GM12878 (cell line): ENCODE measurements around the gene COL15A1. TPM values are rescaled to one million over a fixed set of nuclear protein-coding genes. Genes with fewer than 3 reads are reported as not detected.

Source experiments
- ATAC-seq: fragments of 200-7000 bp; cut with Tn5 transposase; 3 replicates; pipeline ENCODE4 v1.9.1; 2020; ENCODE audit warnings: mild to moderate bottlenecking, moderate library complexity
- BruUV-seq: library from RNA; stranded (reverse); fragments of 400-500 nt; replicated peaks from 2 replicates; lab custom pipeline; 2021; lab: Mats Ljungman, UMichigan
- CTCF ChIA-PET: fragments of 300-600 bp; sonication (Branson Sonifier 250); formaldehyde crosslinking; extraction: SDS; loops from one replicate; lab custom pipeline; 2021; ENCODE audit warnings: inconsistent platforms; lab: Yijun Ruan, JAX
- POLR2A ChIA-PET: fragments of 350-600 bp; formaldehyde crosslinking; extraction: SDS; loops from one replicate; lab custom pipeline; 2021; ENCODE audit warnings: inconsistent platforms; lab: Charles Lee
- RAD21 ChIA-PET: fragments of 300-600 bp; sonication (Branson Sonifier 250); formaldehyde crosslinking; loops from one replicate; lab custom pipeline; 2023; ENCODE audit warnings: antibody characterized with exemption; ENCODE audit not compliant: unreplicated experiment; lab: Charles Lee
- SMC1A ChIA-PET: fragments of 300-600 bp; sonication (Branson Sonifier 250); formaldehyde crosslinking; loops from one replicate; lab custom pipeline; 2023; ENCODE audit not compliant: unreplicated experiment, uncharacterized antibody; lab: Charles Lee
- DNase-seq: peaks from one replicate; pipeline ENCODE4 v3.0.0-alpha.2; 2011; ENCODE audit warnings: low read depth, low spot score
- FAIRE-seq: peaks from 3 replicates; lab custom pipeline; 2011; peaks lifted over from hg19 to GRCh38; lab: Jason Lieb, UNC
- H2AFZ ChIP-seq: 2 replicates; pipeline ENCODE4 v1.6.0; 2011; ENCODE audit warnings: low read depth, low read length, control low read depth; ENCODE audit not compliant: control insufficient read depth
- H3K27ac ChIP-seq: 2 replicates; pipeline ENCODE4 v1.5.1; 2011; ENCODE audit warnings: control low read depth; ENCODE audit not compliant: control insufficient read depth, insufficient read depth
- H3K27me3 ChIP-seq, 2 experiments: replicated peaks in 1 of 2; 2 replicates each; pipeline versions ENCODE4 v1.6.0 to v1.6.1; 2011; ENCODE audit warnings: low read length in 1 of 2; ENCODE audit not compliant: control insufficient read depth in 2 of 2, insufficient read depth in 2 of 2
- H3K36me3 ChIP-seq, 2 experiments: 2 replicates each; pipeline ENCODE4 v1.5.1; 2011; ENCODE audit warnings: low read length in 1 of 2; ENCODE audit not compliant: control insufficient read depth in 2 of 2, insufficient read depth in 2 of 2
- H3K4me1 ChIP-seq: 2 replicates; pipeline ENCODE4 v1.6.1; 2011; ENCODE audit warnings: mild to moderate bottlenecking, low read length, moderate library complexity, mixed read lengths; ENCODE audit not compliant: control insufficient read depth, insufficient read depth
- H3K4me2 ChIP-seq: 2 replicates; pipeline ENCODE4 v1.6.0; 2011; ENCODE audit warnings: control low read depth; ENCODE audit not compliant: control insufficient read depth, insufficient read depth
- H3K4me3 ChIP-seq: fragments of 200-600 bp; sonication (generic); 2 replicates; pipeline ENCODE4 v1.5.1; 2016
- H3K79me2 ChIP-seq: 2 replicates; pipeline ENCODE4 v1.6.0; 2011; ENCODE audit warnings: low read length; ENCODE audit not compliant: control insufficient read depth, insufficient read depth
- H3K9ac ChIP-seq: 2 replicates; pipeline ENCODE4 v1.8.0; 2011; ENCODE audit warnings: low read length, control low read depth, mixed read lengths; ENCODE audit not compliant: control insufficient read depth, insufficient read depth
- H3K9me3 ChIP-seq: replicated peaks from 3 replicates; pipeline ENCODE4 v1.5.1; 2011; ENCODE audit warnings: mild to moderate bottlenecking, low read length; ENCODE audit not compliant: control insufficient read depth, insufficient read depth
- H4K20me1 ChIP-seq: 2 replicates; pipeline ENCODE4 v1.6.0; 2011; ENCODE audit not compliant: control insufficient read depth, insufficient read depth
- DPF2 ChIP-seq: fragments of 450-650 bp; IDR thresholded peaks from 2 replicates; pipeline ENCODE4 v1.6.1; 2017; ENCODE audit warnings: mild to moderate bottlenecking
- FOS ChIP-seq: IDR thresholded peaks from 3 replicates; pipeline ENCODE4 v1.6.1; 2011; ENCODE audit warnings: borderline replicate concordance; ENCODE audit not compliant: insufficient read length; ENCODE audit errors: extremely low read depth
- FOXK2 ChIP-seq: fragments of 450-650 bp; IDR thresholded peaks from 2 replicates; pipeline ENCODE4 v1.6.1; 2017; ENCODE audit warnings: mild to moderate bottlenecking, moderate library complexity
- IKZF1 ChIP-seq: fragments of 450-650 bp; conservative IDR thresholded peaks from 2 replicates; pipeline ENCODE4 v1.6.1; 2017; ENCODE audit warnings: antibody characterized with exemption, mild to moderate bottlenecking
- MEF2B ChIP-seq: fragments of 450-650 bp; IDR thresholded peaks from 2 replicates; pipeline ENCODE4 v1.6.1; 2018; ENCODE audit warnings: mild to moderate bottlenecking, moderate library complexity; ENCODE audit not compliant: partially characterized antibody, poor library complexity, severe bottlenecking
- MTA2 ChIP-seq: fragments of 450-650 bp; IDR thresholded peaks from 2 replicates; pipeline ENCODE4 v1.6.1; 2016; ENCODE audit warnings: low read depth, mild to moderate bottlenecking, moderate library complexity
- NR2C1 ChIP-seq: fragments of 450-650 bp; IDR thresholded peaks from 2 replicates; pipeline ENCODE4 v1.6.1; 2017; ENCODE audit warnings: antibody characterized with exemption, mild to moderate bottlenecking, moderate library complexity
- NR2F1 ChIP-seq: fragments of 450-650 bp; conservative IDR thresholded peaks from 2 replicates; pipeline ENCODE4 v1.6.1; 2017; ENCODE audit warnings: mild to moderate bottlenecking
- PML ChIP-seq: IDR thresholded peaks from 2 replicates; pipeline ENCODE4 v1.6.1; 2012; ENCODE audit warnings: low read length, inconsistent platforms
- ZNF622 ChIP-seq: fragments of 450-650 bp; IDR thresholded peaks from 2 replicates; pipeline ENCODE4 v1.6.1; 2017; ENCODE audit warnings: mild to moderate bottlenecking, inconsistent platforms
- WGBS: methylation state at CpG from one replicate; pipeline ENCODE4 v1.1.6; 2016; ENCODE audit warnings: low lambda C conversion rate; ENCODE audit not compliant: insufficient replicate concordance, insufficient coverage; ENCODE audit errors: missing lambda C conversion rate; 5-methylcytosine and 5-hydroxymethylcytosine counted together
- in situ Hi-C: fragments of 300-500 bp; cut with MboI; formaldehyde crosslinking; loops from 9 replicates; pipeline ENCODE4 v1.14.3; 2018; ENCODE audit warnings: mixed read lengths
- intact Hi-C: fragments of 100-400 bp; cut with micrococcal nuclease; formaldehyde crosslinking; loops from one replicate; pipeline ENCODE4 v1.14.2; 2022; ENCODE audit not compliant: unreplicated experiment
- polyA plus RNA-seq, 11 experiments: library from polyadenylated mRNA; depleted of rRNA in 4 of 11; unstranded in 6 of 11; stranded (reverse) in 5 of 11; fragments of >200 nt; fragmentation: Nextera tagmentation in 4 of 11; fragmentation: Illumina TruSeq in 1 of 11; extraction: Ambion mirVana in 4 of 11; extraction: Trizol in 1 of 11; gene quantifications; 1 replicate in 1 of 11; 2 replicates in 10 of 11; pipeline versions ENCODE4 v1.2.1 to v1.2.3, GENCODE V29; 2011 to 2016; ENCODE audit warnings: inconsistent platforms in 2 of 11, missing spikeins in 2 of 11, low read depth in 1 of 11
- total RNA-seq, 4 experiments: library from RNA; depleted of rRNA in 3 of 4; stranded (reverse); fragments of >200 nt in 3 of 4; fragmentation: Illumina TruSeq in 1 of 4; extraction: Trizol in 1 of 4; gene quantifications; 2 replicates each; pipeline versions ENCODE4 v1.2.1 to v1.2.3, GENCODE V29; 2013 to 2021
- TF ChIP-seq, protein P1 (sequence below): fragments of 450-650 bp; IDR thresholded peaks from 2 replicates; pipeline ENCODE4 v1.6.1; 2016; ENCODE audit warnings: mild to moderate bottlenecking, moderate library complexity, borderline replicate concordance
- TF ChIP-seq, protein P2 (sequence below): fragments of 450-650 bp; IDR thresholded peaks from 2 replicates; pipeline ENCODE4 v1.6.1; 2017; ENCODE audit warnings: borderline replicate concordance
- TF ChIP-seq, protein P3 (sequence below): fragments of 450-650 bp; IDR thresholded peaks from 2 replicates; pipeline ENCODE4 v1.6.1; 2014; ENCODE audit warnings: mild to moderate bottlenecking
- TF ChIP-seq, protein P4 (sequence below): fragments of 150-350 bp; IDR thresholded peaks from 2 replicates; pipeline ENCODE4 v1.6.1; 2014; ENCODE audit warnings: mild to moderate bottlenecking, low read depth, low read length

Gene COL15A1
- total and polyA plus RNA-seq, 10 of the 15 experiments (the other 5 are each of a cell fraction or from before 2014, with no cell fraction given): 0.01 to 0.28 (median 0.06) TPM; not detected in 2

DNA sequence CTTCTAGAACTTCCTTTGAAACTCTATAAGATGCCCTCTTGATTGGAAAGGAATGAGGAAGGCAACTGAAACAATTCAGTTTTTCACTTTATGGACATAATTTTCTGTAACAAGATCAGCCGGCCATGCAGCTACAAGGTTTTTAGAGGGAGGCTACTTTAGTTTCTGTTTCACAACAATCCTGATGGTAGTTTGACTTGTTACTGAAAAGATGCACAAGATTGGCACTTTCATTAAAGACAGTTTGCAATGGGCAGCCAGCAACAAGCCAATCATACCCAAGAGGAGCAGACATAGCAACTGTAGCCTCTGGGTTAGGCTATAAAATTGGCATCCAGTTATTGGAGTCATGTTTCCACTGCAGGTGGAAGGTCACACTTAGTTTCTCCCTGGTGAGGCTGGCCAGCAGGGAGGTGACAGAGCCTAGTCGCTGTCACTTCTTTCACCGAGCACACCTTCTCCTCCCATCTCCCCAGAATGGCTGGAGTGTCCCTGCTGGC is 87.0 kb downstream of the COL15A1 start (continued):
- TF ChIP-seq, protein P1, sequence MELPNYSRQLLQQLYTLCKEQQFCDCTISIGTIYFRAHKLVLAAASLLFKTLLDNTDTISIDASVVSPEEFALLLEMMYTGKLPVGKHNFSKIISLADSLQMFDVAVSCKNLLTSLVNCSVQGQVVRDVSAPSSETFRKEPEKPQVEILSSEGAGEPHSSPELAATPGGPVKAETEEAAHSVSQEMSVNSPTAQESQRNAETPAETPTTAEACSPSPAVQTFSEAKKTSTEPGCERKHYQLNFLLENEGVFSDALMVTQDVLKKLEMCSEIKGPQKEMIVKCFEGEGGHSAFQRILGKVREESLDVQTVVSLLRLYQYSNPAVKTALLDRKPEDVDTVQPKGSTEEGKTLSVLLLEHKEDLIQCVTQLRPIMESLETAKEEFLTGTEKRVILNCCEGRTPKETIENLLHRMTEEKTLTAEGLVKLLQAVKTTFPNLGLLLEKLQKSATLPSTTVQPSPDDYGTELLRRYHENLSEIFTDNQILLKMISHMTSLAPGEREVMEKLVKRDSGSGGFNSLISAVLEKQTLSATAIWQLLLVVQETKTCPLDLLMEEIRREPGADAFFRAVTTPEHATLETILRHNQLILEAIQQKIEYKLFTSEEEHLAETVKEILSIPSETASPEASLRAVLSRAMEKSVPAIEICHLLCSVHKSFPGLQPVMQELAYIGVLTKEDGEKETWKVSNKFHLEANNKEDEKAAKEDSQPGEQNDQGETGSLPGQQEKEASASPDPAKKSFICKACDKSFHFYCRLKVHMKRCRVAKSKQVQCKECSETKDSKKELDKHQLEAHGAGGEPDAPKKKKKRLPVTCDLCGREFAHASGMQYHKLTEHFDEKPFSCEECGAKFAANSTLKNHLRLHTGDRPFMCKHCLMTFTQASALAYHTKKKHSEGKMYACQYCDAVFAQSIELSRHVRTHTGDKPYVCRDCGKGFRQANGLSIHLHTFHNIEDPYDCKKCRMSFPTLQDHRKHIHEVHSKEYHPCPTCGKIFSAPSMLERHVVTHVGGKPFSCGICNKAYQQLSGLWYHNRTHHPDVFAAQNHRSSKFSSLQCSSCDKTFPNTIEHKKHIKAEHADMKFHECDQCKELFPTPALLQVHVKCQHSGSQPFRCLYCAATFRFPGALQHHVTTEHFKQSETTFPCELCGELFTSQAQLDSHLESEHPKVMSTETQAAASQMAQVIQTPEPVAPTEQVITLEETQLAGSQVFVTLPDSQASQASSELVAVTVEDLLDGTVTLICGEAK: no peak
- TF ChIP-seq ZNF622 (no peak), FOS (no peak), IKZF1 (no peak)

DNA sequence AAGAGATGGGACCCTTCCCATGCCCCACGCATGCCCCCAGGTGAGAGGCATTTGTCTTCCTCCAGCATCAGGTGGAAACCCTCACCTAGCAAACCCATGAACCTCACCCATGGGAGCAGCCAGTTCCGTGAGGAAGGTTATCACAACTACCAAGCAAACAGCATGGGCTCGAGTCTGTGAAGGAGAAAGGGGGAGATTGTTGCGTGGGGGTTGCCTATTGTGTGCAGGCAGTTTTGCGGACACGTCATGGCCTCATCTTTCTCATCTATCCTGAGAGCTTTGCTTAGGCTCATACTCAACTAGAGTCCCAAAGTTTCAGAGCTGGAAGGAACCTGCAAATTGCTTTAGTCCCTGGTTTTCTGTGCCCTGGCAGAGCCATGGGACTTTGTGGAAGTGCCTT is 87.6 kb downstream of the COL15A1 start:
- ChIA-PET POLR2A (no interaction called here), CTCF (no interaction called here), RAD21 (no interaction called here), SMC1A (no interaction called here)
- H3K27ac ChIP-seq: no peak overlapping the region
- H3K4me3 ChIP-seq: no peak overlapping the region
- no TSS peak for BruUV-seq
- no peaks in the 10 kb centered on the region; the same call in 1 of the 2 replicates for H3K4me1 ChIP-seq
- no peaks in the 10 kb centered on the region for H3K36me3 ChIP-seq
- intact Hi-C loops (no loop called here), in situ Hi-C loops (no loop called here)
- H3K27me3 ChIP-seq: peaks cover 0 to 5% of the 10 kb centered on the region in 2 experiments; a peak in 1 of 4 replicates
- ATAC-seq (no peak), FAIRE-seq (no peak), DNase-seq (no peak)
- no peak overlapping the region for H3K9ac ChIP-seq
- no peaks in the 10 kb centered on the region for H3K79me2 ChIP-seq
- no peaks in the 10 kb centered on the region for H3K9me3 ChIP-seq
- no peak overlapping the region for H2AFZ ChIP-seq
- 48% methylated on average over 6 of the region's 6 CpGs for WGBS
- H4K20me1 ChIP-seq: no peaks in the 10 kb centered on the region
- H3K4me2 ChIP-seq: no peak overlapping the region
- TF ChIP-seq, protein P2, sequence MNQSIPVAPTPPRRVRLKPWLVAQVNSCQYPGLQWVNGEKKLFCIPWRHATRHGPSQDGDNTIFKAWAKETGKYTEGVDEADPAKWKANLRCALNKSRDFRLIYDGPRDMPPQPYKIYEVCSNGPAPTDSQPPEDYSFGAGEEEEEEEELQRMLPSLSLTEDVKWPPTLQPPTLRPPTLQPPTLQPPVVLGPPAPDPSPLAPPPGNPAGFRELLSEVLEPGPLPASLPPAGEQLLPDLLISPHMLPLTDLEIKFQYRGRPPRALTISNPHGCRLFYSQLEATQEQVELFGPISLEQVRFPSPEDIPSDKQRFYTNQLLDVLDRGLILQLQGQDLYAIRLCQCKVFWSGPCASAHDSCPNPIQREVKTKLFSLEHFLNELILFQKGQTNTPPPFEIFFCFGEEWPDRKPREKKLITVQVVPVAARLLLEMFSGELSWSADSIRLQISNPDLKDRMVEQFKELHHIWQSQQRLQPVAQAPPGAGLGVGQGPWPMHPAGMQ: no peak
- TF ChIP-seq NR2F1 (no peak), MTA2 (no peak), FOXK2 (no peak), NR2C1 (no peak), PML (no peak), DPF2 (no peak), MEF2B (no peak)
- TF ChIP-seq, protein P3, sequence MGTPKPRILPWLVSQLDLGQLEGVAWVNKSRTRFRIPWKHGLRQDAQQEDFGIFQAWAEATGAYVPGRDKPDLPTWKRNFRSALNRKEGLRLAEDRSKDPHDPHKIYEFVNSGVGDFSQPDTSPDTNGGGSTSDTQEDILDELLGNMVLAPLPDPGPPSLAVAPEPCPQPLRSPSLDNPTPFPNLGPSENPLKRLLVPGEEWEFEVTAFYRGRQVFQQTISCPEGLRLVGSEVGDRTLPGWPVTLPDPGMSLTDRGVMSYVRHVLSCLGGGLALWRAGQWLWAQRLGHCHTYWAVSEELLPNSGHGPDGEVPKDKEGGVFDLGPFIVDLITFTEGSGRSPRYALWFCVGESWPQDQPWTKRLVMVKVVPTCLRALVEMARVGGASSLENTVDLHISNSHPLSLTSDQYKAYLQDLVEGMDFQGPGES: no peak
- TF ChIP-seq, protein P4, sequence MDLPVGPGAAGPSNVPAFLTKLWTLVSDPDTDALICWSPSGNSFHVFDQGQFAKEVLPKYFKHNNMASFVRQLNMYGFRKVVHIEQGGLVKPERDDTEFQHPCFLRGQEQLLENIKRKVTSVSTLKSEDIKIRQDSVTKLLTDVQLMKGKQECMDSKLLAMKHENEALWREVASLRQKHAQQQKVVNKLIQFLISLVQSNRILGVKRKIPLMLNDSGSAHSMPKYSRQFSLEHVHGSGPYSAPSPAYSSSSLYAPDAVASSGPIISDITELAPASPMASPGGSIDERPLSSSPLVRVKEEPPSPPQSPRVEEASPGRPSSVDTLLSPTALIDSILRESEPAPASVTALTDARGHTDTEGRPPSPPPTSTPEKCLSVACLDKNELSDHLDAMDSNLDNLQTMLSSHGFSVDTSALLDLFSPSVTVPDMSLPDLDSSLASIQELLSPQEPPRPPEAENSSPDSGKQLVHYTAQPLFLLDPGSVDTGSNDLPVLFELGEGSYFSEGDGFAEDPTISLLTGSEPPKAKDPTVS: no peak
